ENCODE data around the gene RNF114. TPM values are rescaled to one million over a fixed set of nuclear protein-coding genes. Genes with fewer than 3 reads are reported as not detected.

RNF114 gene
- total RNA-seq, 1 experiment from 2014 or later: 88.1 TPM

DNA sequence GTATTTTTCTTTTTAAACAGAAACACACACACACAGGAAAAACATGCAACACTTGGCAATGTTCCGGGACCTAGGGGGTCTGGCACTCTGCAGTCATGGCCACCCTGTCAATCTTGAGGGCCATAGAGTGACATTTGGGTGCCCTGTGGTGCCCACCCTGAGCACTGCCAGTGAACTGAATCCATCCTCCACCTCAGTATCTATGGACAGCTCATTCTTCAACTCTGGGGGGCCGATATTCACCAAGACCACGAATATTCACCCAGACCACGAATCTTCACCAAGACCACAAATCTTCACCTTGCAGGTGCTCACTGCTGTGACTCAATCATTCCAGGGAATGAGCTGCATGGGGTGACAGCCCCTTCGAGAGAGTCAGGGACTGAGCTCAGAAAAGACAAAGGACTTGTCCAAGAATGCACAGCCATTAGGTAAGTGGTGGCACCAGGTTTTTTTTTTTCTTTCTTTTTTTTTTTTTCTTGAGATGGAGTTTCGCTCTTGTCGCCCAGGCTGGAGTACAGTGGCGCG lies 65.7 kb downstream of the RNF114 start:
- H3K27ac Mint-ChIP-seq: no peak overlapping the region
- H3K27me3 Mint-ChIP-seq (ENCODE audit: low read depth): no peaks in the 10 kb centered on the region
- TF ChIP-seq, protein P1, sequence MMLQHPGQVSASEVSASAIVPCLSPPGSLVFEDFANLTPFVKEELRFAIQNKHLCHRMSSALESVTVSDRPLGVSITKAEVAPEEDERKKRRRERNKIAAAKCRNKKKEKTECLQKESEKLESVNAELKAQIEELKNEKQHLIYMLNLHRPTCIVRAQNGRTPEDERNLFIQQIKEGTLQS (CRISPR knock-in tag; conservative IDR thresholded peaks at IDR 0.05): no peak
- TF ChIP-seq, protein P2, sequence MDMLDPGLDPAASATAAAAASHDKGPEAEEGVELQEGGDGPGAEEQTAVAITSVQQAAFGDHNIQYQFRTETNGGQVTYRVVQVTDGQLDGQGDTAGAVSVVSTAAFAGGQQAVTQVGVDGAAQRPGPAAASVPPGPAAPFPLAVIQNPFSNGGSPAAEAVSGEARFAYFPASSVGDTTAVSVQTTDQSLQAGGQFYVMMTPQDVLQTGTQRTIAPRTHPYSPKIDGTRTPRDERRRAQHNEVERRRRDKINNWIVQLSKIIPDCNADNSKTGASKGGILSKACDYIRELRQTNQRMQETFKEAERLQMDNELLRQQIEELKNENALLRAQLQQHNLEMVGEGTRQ (CRISPR knock-in tag; IDR thresholded peaks at IDR 0.05): no peak
- TF ChIP-seq, protein P3, sequence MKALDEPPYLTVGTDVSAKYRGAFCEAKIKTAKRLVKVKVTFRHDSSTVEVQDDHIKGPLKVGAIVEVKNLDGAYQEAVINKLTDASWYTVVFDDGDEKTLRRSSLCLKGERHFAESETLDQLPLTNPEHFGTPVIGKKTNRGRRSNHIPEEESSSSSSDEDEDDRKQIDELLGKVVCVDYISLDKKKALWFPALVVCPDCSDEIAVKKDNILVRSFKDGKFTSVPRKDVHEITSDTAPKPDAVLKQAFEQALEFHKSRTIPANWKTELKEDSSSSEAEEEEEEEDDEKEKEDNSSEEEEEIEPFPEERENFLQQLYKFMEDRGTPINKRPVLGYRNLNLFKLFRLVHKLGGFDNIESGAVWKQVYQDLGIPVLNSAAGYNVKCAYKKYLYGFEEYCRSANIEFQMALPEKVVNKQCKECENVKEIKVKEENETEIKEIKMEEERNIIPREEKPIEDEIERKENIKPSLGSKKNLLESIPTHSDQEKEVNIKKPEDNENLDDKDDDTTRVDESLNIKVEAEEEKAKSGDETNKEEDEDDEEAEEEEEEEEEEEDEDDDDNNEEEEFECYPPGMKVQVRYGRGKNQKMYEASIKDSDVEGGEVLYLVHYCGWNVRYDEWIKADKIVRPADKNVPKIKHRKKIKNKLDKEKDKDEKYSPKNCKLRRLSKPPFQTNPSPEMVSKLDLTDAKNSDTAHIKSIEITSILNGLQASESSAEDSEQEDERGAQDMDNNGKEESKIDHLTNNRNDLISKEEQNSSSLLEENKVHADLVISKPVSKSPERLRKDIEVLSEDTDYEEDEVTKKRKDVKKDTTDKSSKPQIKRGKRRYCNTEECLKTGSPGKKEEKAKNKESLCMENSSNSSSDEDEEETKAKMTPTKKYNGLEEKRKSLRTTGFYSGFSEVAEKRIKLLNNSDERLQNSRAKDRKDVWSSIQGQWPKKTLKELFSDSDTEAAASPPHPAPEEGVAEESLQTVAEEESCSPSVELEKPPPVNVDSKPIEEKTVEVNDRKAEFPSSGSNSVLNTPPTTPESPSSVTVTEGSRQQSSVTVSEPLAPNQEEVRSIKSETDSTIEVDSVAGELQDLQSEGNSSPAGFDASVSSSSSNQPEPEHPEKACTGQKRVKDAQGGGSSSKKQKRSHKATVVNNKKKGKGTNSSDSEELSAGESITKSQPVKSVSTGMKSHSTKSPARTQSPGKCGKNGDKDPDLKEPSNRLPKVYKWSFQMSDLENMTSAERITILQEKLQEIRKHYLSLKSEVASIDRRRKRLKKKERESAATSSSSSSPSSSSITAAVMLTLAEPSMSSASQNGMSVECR (CRISPR knock-in tag; IDR thresholded peaks at IDR 0.05; ENCODE audit: borderline replicate concordance): no peak
- TF ChIP-seq, protein P4, sequence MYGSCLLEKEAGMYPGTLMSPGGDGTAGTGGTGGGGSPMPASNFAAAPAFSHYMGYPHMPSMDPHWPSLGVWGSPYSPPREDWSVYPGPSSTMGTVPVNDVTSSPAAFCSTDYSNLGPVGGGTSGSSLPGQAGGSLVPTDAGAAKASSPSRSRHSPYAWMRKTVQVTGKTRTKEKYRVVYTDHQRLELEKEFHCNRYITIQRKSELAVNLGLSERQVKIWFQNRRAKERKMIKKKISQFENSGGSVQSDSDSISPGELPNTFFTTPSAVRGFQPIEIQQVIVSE (CRISPR knock-in tag; IDR thresholded peaks at IDR 0.05; ENCODE audit: borderline replicate concordance): no peak
- TF ChIP-seq ZNF232 (CRISPR knock-in tag; IDR thresholded peaks at IDR 0.05): no peak
- no peaks in the 10 kb centered on the region for H3K9me3 Mint-ChIP-seq
- POLR2A ChIA-PET: interaction anchor here (1.1 kb wide), 1 partner anchor 12 kb away, joined by 4 read pairs; no protein-coding TSS in a partner anchor
- no peaks in the 10 kb centered on the region for H3K36me3 Mint-ChIP-seq
- H3K4me3 Mint-ChIP-seq: no peak overlapping the region
- CTCF ChIA-PET: interaction anchor here (0.7 to 0.9 kb wide), 2 partner anchors 57 to 69 kb away, joined by 4 to 5 read pairs; no protein-coding TSS in a partner anchor
- DNase-seq (ENCODE audit: low spot score) (no peak), ATAC-seq (no peak)
- H3K4me1 Mint-ChIP-seq: 0 out of 2 replicates have a peak, but pooled peaks cover 4% of the 10 kb centered on the region

DNA sequence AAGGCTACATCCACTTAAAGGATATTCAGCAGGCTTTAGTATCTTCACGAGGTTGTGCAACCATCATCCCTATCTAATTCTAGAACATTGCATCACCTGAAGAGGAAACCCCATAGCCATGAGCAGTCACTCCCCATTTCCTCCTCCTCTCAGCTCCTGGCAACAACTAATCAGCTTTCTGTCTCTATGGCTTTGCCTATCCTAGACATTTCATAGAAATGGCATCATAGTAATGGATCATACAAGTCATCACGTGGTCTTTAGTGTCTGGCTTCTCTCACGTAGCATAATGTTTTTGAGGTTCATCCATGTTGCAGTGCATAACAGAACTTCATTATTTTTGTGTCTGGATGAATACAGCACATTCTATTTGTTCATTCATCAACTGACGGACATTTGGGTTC lies 67.1 kb downstream of the RNF114 start:
- ATAC-seq (no peak), DNase-seq (ENCODE audit: low spot score) (no peak)
- Mint-ChIP-seq H3K36me3 (no peaks in the 10 kb centered on the region), H3K27ac (no peak overlapping the region; the same call in 1 of the 2 replicates), H3K4me3 (no peak overlapping the region), H3K27me3 (ENCODE audit: low read depth) (no peaks in the 10 kb centered on the region), H3K9me3 (no peaks in the 10 kb centered on the region), H3K4me1 (0 out of 2 replicates have a peak, but pooled peaks cover 2% of the 10 kb centered on the region)
- POLR2A ChIA-PET: no interaction called here
- CTCF ChIA-PET: interaction anchor here (0.7 kb wide), 1 partner anchor 68 kb away, joined by 3 read pairs; no protein-coding TSS in a partner anchor
- TF ChIP-seq, protein P5, sequence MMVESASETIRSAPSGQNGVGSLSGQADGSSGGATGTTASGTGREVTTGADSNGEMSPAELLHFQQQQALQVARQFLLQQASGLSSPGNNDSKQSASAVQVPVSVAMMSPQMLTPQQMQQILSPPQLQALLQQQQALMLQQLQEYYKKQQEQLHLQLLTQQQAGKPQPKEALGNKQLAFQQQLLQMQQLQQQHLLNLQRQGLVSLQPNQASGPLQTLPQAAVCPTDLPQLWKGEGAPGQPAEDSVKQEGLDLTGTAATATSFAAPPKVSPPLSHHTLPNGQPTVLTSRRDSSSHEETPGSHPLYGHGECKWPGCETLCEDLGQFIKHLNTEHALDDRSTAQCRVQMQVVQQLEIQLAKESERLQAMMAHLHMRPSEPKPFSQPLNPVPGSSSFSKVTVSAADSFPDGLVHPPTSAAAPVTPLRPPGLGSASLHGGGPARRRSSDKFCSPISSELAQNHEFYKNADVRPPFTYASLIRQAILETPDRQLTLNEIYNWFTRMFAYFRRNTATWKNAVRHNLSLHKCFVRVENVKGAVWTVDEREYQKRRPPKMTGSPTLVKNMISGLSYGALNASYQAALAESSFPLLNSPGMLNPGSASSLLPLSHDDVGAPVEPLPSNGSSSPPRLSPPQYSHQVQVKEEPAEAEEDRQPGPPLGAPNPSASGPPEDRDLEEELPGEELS (CRISPR knock-in tag; IDR thresholded peaks at IDR 0.05): no peak
- TF ChIP-seq CREM (CRISPR knock-in tag; IDR thresholded peaks at IDR 0.05): no peak
- no peak for TF ChIP-seq MXD4 (CRISPR knock-in tag; IDR thresholded peaks at IDR 0.05; ENCODE audit: borderline replicate concordance)
- TF ChIP-seq, protein P6, sequence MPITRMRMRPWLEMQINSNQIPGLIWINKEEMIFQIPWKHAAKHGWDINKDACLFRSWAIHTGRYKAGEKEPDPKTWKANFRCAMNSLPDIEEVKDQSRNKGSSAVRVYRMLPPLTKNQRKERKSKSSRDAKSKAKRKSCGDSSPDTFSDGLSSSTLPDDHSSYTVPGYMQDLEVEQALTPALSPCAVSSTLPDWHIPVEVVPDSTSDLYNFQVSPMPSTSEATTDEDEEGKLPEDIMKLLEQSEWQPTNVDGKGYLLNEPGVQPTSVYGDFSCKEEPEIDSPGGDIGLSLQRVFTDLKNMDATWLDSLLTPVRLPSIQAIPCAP (CRISPR knock-in tag; IDR thresholded peaks at IDR 0.05): no peak
- TF ChIP-seq TEAD1 (CRISPR knock-in tag; IDR thresholded peaks at IDR 0.05): no peak
- TF ChIP-seq GABPB1 (CRISPR knock-in tag; IDR thresholded peaks at IDR 0.05): peak; percentile 67

Other genes with a start within 250 kb of the RNF114 start
- gene B4GALT5, start 222.5 kb upstream of the RNF114 start, total RNA-seq (2021): 62.4 to 71.5 TPM (median 69.4 TPM) in 3 replicates
- 6.3 to 6.5 TPM (median 6.5 TPM) in 3 replicates for gene SLC9A8, start 123.6 kb upstream of the RNF114 start, total RNA-seq (2021)
- gene SPATA2, start 20.9 kb upstream of the RNF114 start, total RNA-seq (2021): 10.1 to 11.3 TPM (median 11.3 TPM) in 3 replicates
- gene SNAI1, start 46.6 kb downstream of the RNF114 start, total RNA-seq (2021): 7.0 to 8.7 TPM (median 7.9 TPM) in 3 replicates
- gene UBE2V1, start 176.8 kb downstream of the RNF114 start, total RNA-seq (2021): 132 to 146 TPM (median 144 TPM) in 3 replicates
- 35.0 to 36.7 TPM (median 35.6 TPM) in 3 replicates for gene PEDS1, start 217.3 kb downstream of the RNF114 start, total RNA-seq (2021)